ENCODE measurements around the gene SNRNP70.
A peak's percentile ranks its signal among the peaks of the same experiment; 100 is the strongest.

Gene SNRNP70

DNA sequence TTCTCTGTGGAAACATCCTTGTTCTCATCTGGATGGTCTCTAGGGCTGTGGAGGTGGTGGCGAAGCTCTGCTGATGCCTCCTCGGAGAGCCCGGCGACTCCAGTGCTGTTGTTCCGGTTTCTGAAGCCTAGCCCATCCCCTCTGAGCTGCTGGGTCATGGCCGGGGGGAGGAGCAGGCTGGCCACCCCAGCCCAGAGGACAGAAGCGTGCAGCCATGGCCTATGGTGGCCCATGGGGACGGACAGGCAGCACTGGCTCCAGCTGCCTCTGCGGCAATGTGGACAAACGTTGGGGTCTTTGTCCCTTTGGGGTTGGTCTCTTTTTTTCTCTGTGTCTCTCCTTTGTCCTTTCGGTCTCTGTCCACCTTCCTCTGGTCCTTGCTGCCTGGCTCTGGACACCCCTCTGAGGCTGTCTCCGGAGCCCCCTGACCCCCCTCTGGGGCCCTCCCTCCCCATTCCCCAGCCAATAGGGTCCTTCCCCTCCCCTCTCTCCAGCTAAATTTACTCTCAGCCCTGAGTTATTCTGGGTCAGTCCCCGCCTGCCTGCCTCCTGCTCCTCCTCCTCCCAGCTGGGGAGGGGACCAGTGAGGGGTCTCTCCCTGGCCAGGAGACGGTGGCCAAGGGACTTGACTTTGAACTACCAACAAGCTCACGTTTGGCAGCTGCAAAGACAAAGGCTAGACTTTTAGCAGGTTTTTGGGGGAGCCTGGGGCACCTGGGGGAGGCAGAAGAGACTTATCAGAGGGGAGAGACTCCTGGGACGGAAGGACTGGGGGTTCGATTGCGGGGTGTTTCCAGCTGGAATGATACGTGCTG is 70.0 kb downstream of the SNRNP70 start, which contains the start of gene HRC:
Gene HRC, minus strand, starts transcription at position 392 of the 815 bp plus-strand sequence. Its CDS starts 159 bp downstream, at position 233.
- in situ Hi-C loops (cut with MboI; ENCODE audit: low sequenced_read_pairs): no loop called here
- no peak for DNase-seq (ENCODE audit: low spot score in 2 of 2)
- H3K27me3 ChIP-seq (ENCODE audit: low read depth): no peaks in the 10 kb centered on the region

DNA sequence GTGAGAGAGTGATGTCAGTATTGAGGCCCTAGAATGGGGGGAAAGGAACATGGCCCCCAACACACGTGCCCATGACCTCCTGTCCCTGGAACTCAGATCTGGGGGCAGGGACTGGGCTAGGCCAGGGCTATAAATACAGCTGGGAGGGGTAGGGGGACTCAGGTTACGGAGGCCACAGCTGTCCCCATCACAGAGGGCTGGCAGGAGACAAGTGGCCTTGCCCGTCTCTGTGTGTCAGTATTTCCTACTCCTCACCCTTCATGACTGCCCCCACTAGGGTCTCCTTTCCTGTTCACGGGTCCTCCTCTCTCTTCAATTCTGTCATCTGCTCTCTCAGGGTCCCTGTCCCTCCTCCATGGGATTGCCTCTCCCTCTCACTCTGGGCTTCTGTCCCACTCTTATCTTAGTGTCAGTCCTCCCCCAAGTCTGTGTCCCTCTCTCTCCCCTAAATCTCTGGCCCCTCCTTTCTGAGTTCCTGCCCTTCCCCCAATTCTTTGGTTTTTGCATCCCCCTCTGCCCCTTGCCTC is 70.6 kb downstream of the SNRNP70 start:
- Histone ChIP-seq H3K4me1 (peaks cover 11% of the 10 kb centered on the region), H3K36me3 (replicated peaks) (no peaks in the 10 kb centered on the region), H3K9me3 (no peaks in the 10 kb centered on the region), H3K4me3 (no peak overlapping the region), H3K27me3 (ENCODE audit: low read depth) (no peaks in the 10 kb centered on the region)
- DNase-seq (ENCODE audit: low spot score in 2 of 2): no peak
- in situ Hi-C loops (cut with MboI; ENCODE audit: low sequenced_read_pairs): no loop called here

More for the DNA sequence above, 70.0 kb downstream of the SNRNP70 start, which contains the start of gene HRC:
- H3K4me1 ChIP-seq: peaks cover 11% of the 10 kb centered on the region
- H3K4me3 ChIP-seq: no peak within 1 kb of the TSS
- no peaks in the 10 kb centered on the region for H3K36me3 ChIP-seq (replicated peaks)
- no peaks in the 10 kb centered on the region for H3K9me3 ChIP-seq

DNA sequence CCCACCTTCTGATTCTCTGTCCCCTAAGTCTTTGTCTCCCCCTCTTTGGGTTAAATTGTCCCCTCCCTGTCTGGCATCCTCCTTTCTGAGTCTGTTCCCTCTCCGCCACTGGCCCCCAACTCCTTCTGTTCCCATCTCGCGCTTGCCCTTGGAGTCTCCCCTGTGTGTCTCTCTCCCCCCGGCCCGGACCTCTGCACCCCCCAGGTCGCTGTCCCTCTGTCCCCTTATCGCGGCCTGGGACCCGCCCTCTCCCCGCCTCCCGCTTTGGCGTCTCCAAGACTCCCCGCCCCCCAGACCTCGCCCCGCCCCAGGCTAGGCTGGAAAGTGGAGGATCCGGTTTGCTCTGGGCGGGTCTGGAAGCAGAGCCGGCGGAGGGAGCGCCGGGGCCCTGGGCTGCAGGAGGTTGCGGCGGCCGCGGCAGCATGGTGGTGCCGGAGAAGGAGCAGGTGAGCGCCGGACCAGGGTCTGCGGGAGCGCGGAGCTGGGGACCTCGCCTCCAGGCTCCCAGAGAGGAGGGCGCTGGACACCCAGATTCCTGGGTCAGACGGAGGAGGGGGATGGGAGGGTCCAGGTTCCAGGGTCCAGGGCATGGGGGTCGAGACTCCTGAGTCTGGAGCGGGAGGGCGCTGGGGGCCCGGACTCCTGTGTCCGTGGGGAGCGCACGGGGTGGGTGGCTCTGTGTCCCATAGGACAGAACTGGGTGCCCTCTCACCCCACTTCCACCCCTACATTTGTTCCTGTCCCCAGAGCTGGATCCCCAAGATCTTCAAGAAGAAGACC is 72.4 kb downstream of the SNRNP70 start, which contains the start of gene TRPM4:
Gene TRPM4, plus strand, starts transcription at position 348 of the 780 bp plus-strand sequence. Its CDS starts 75 bp downstream, at position 423.
- DNase-seq (ENCODE audit: low spot score in 2 of 2): peak; percentile 82 to 97
- in situ Hi-C loops (cut with MboI; ENCODE audit: low sequenced_read_pairs): no loop called here
- Histone ChIP-seq H3K4me1 (peaks cover 5% of the 10 kb centered on the region), H3K27me3 (ENCODE audit: low read depth) (no peaks in the 10 kb centered on the region), H3K36me3 (replicated peaks) (no peaks in the 10 kb centered on the region), H3K9me3 (no peaks in the 10 kb centered on the region), H3K4me3 (peak within 1 kb of the TSS; percentile 55)

All from HAP-1 (cell line).